K562 (cell line): ENCODE data around the gene ZBTB42.

Source experiments
- ARID2 ChIP-seq: fragments of 450-650 bp; IDR thresholded peaks from 2 replicates; pipeline ENCODE4 v1.6.1; 2017; ENCODE audit warnings: antibody characterized with exemption, mild to moderate bottlenecking
- POLR2A ChIP-seq: fragments of 450-650 bp; conservative IDR thresholded peaks from 2 replicates; pipeline ENCODE4 v1.6.1; 2016
- POLR2AphosphoS2 ChIP-seq: IDR thresholded peaks from 2 replicates; pipeline ENCODE4 v1.6.1; 2012; ENCODE audit warnings: low read length, improper control_type of control experiment
- TCF7 ChIP-seq: sonication (generic); IDR thresholded peaks from 2 replicates; pipeline ENCODE4 v1.6.1; 2016; ENCODE audit warnings: antibody characterized with exemption, borderline replicate concordance
- TF ChIP-seq, protein P1 (sequence below): sonication (generic); formaldehyde crosslinking; IDR thresholded peaks from 2 replicates; pipeline ENCODE4 v1.8.1; 2023; ENCODE audit warnings: missing genetic modification reagents, mild to moderate bottlenecking, borderline replicate concordance
- TF ChIP-seq, protein P2 (sequence below): fragments of 450-650 bp; IDR thresholded peaks from 2 replicates; pipeline ENCODE4 v1.6.1; 2016
- TF ChIP-seq, protein P3 (sequence below): fragments of 450-650 bp; conservative IDR thresholded peaks from 2 replicates; pipeline ENCODE4 v1.6.1; 2016; ENCODE audit warnings: missing genetic modification characterization, low read depth, mild to moderate bottlenecking, control low read depth, missing compliant biosample characterization
- TF ChIP-seq, protein P4 (sequence below): sonication (generic); formaldehyde crosslinking; IDR thresholded peaks from 2 replicates; pipeline ENCODE4 v1.8.0; 2022; ENCODE audit warnings: mild to moderate bottlenecking, missing genetic modification reagents
- TF ChIP-seq, protein P5 (sequence below), 2 experiments: fragments of 450-650 bp in 1 of 2; sonication (generic) in 1 of 2; formaldehyde crosslinking; conservative IDR thresholded peaks; 2 replicates each; pipeline versions ENCODE4 v1.4.0 to v1.8.1; 2020 to 2022; ENCODE audit warnings: mild to moderate bottlenecking in 1 of 2, missing genetic modification reagents in 1 of 2

DNA sequence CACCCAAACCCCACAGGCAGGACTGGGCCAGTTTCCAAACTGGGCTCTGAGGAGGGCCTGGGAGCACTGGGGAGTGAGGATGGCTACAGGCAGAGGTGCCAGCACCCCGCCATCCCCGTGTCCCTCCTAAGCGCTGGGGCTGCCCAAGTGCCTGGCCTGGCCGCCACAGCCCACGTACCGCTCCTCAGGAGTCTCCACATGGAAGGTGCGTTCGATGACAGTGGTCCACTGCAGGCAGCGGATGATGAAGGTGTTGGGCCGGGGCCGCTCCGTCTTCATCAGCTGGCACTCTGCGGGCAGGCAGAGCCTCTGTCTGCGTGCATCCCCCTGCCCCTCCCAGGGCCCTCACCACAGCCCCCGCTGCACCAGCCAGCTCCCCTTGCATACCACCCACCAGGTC, 24.4 kb upstream of the ZBTB42 start:
- TF ChIP-seq, protein P1, sequence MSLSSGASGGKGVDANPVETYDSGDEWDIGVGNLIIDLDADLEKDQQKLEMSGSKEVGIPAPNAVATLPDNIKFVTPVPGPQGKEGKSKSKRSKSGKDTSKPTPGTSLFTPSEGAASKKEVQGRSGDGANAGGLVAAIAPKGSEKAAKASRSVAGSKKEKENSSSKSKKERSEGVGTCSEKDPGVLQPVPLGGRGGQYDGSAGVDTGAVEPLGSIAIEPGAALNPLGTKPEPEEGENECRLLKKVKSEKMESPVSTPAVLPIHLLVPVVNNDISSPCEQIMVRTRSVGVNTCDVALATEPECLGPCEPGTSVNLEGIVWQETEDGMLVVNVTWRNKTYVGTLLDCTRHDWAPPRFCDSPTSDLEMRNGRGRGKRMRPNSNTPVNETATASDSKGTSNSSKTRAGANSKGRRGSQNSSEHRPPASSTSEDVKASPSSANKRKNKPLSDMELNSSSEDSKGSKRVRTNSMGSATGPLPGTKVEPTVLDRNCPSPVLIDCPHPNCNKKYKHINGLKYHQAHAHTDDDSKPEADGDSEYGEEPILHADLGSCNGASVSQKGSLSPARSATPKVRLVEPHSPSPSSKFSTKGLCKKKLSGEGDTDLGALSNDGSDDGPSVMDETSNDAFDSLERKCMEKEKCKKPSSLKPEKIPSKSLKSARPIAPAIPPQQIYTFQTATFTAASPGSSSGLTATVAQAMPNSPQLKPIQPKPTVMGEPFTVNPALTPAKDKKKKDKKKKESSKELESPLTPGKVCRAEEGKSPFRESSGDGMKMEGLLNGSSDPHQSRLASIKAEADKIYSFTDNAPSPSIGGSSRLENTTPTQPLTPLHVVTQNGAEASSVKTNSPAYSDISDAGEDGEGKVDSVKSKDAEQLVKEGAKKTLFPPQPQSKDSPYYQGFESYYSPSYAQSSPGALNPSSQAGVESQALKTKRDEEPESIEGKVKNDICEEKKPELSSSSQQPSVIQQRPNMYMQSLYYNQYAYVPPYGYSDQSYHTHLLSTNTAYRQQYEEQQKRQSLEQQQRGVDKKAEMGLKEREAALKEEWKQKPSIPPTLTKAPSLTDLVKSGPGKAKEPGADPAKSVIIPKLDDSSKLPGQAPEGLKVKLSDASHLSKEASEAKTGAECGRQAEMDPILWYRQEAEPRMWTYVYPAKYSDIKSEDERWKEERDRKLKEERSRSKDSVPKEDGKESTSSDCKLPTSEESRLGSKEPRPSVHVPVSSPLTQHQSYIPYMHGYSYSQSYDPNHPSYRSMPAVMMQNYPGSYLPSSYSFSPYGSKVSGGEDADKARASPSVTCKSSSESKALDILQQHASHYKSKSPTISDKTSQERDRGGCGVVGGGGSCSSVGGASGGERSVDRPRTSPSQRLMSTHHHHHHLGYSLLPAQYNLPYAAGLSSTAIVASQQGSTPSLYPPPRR (CRISPR knock-in tag), result no peak
- TF ChIP-seq, protein P2, sequence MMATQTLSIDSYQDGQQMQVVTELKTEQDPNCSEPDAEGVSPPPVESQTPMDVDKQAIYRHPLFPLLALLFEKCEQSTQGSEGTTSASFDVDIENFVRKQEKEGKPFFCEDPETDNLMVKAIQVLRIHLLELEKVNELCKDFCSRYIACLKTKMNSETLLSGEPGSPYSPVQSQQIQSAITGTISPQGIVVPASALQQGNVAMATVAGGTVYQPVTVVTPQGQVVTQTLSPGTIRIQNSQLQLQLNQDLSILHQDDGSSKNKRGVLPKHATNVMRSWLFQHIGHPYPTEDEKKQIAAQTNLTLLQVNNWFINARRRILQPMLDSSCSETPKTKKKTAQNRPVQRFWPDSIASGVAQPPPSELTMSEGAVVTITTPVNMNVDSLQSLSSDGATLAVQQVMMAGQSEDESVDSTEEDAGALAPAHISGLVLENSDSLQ, result no peak
- TF ChIP-seq POLR2AphosphoS2, result no peak
- TF ChIP-seq, protein P3, sequence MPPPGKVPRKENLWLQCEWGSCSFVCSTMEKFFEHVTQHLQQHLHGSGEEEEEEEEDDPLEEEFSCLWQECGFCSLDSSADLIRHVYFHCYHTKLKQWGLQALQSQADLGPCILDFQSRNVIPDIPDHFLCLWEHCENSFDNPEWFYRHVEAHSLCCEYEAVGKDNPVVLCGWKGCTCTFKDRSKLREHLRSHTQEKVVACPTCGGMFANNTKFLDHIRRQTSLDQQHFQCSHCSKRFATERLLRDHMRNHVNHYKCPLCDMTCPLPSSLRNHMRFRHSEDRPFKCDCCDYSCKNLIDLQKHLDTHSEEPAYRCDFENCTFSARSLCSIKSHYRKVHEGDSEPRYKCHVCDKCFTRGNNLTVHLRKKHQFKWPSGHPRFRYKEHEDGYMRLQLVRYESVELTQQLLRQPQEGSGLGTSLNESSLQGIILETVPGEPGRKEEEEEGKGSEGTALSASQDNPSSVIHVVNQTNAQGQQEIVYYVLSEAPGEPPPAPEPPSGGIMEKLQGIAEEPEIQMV (tag), result no peak
- no peak for TF ChIP-seq TCF7
- TF ChIP-seq, protein P4, sequence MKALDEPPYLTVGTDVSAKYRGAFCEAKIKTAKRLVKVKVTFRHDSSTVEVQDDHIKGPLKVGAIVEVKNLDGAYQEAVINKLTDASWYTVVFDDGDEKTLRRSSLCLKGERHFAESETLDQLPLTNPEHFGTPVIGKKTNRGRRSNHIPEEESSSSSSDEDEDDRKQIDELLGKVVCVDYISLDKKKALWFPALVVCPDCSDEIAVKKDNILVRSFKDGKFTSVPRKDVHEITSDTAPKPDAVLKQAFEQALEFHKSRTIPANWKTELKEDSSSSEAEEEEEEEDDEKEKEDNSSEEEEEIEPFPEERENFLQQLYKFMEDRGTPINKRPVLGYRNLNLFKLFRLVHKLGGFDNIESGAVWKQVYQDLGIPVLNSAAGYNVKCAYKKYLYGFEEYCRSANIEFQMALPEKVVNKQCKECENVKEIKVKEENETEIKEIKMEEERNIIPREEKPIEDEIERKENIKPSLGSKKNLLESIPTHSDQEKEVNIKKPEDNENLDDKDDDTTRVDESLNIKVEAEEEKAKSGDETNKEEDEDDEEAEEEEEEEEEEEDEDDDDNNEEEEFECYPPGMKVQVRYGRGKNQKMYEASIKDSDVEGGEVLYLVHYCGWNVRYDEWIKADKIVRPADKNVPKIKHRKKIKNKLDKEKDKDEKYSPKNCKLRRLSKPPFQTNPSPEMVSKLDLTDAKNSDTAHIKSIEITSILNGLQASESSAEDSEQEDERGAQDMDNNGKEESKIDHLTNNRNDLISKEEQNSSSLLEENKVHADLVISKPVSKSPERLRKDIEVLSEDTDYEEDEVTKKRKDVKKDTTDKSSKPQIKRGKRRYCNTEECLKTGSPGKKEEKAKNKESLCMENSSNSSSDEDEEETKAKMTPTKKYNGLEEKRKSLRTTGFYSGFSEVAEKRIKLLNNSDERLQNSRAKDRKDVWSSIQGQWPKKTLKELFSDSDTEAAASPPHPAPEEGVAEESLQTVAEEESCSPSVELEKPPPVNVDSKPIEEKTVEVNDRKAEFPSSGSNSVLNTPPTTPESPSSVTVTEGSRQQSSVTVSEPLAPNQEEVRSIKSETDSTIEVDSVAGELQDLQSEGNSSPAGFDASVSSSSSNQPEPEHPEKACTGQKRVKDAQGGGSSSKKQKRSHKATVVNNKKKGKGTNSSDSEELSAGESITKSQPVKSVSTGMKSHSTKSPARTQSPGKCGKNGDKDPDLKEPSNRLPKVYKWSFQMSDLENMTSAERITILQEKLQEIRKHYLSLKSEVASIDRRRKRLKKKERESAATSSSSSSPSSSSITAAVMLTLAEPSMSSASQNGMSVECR, result no peak
- TF ChIP-seq ARID2, result no peak
- TF ChIP-seq, protein P5, sequence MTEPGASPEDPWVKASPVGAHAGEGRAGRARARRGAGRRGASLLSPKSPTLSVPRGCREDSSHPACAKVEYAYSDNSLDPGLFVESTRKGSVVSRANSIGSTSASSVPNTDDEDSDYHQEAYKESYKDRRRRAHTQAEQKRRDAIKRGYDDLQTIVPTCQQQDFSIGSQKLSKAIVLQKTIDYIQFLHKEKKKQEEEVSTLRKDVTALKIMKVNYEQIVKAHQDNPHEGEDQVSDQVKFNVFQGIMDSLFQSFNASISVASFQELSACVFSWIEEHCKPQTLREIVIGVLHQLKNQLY (CRISPR knock-in tag; conservative IDR thresholded peaks at IDR 0.05), result no peak
- TF ChIP-seq POLR2A, result no peak
